A673 (cell line): ENCODE measurements around the gene TSHZ2.

Source experiments
- CTCF ChIP-seq: fragments of 300-800, 200-600 bp; sonication (generic); conservative IDR thresholded peaks from 2 replicates; pipeline ENCODE4 v1.5.1; 2017; ENCODE audit warnings: low read depth, mild to moderate bottlenecking, antibody characterized with exemption, low read length, moderate library complexity, mixed read lengths
- EZH2 ChIP-seq: fragments of 200-600 bp; sonication (generic); IDR thresholded peaks from 2 replicates; pipeline ENCODE4 v1.6.1; 2017; ENCODE audit warnings: borderline replicate concordance, low read depth, mild to moderate bottlenecking, mixed read lengths, antibody characterized with exemption, low read length; ENCODE audit not compliant: poor library complexity, severe bottlenecking

- TF ChIP-seq CTCF (no peak), EZH2 (no peak)
These were observed 47.3 kb downstream of the TSHZ2 start for GRCh38 chr20:53019464-53019863.
